Endothelial cell of umbilical vein (primary cell): ENCODE results near the gene ZNF74. TPM values are rescaled to one million over a fixed set of nuclear protein-coding genes. Genes with fewer than 3 reads are reported as not detected.
"Not testable (repeated sequence)": the region's sequence is repeated elsewhere in the genome, so short reads cannot be mapped to it uniquely, and the experiment has no call there.

Experiments
- BruUV-seq: library from RNA; stranded (reverse); fragments of 400-500 nt; replicated peaks from 2 replicates; lab custom pipeline; 2021; lab: Mats Ljungman, UMichigan
- CTCF ChIA-PET: fragments of 300-600, 350-600 bp; sonication (Branson Sonifier 250); formaldehyde crosslinking; loops from one replicate; lab custom pipeline; 2021; ENCODE audit warnings: antibody characterized with exemption, inconsistent platforms; lab: Charles Lee
- POLR2A ChIA-PET: fragments of 300-600, 350-600 bp; sonication (Branson Sonifier 250); formaldehyde crosslinking; loops from one replicate; lab custom pipeline; 2021; ENCODE audit warnings: antibody characterized with exemption, inconsistent platforms; lab: Charles Lee
- DNase-seq: peaks from one replicate; pipeline ENCODE4 v3.0.0-alpha.2; 2011; ENCODE audit warnings: low read depth, low spot score
- FAIRE-seq: peaks from 2 replicates; lab custom pipeline; 2011; peaks lifted over from hg19 to GRCh38; lab: Jason Lieb, UNC
- H2AFZ ChIP-seq: 2 replicates; pipeline ENCODE4 v1.6.0; 2012; ENCODE audit warnings: low read depth, low read length, control low read depth, inconsistent platforms
- H3K27ac ChIP-seq: 2 replicates; pipeline ENCODE4 v1.5.1; 2011; ENCODE audit warnings: low read depth, mild to moderate bottlenecking, control low read depth, low read length, moderate library complexity; ENCODE audit not compliant: insufficient read depth
- H3K27me3 ChIP-seq, 2 experiments: 2 replicates each; pipeline versions ENCODE4 v1.6.0 to v1.6.1; 2011; ENCODE audit warnings: low read length in 2 of 2, mixed read lengths in 1 of 2; ENCODE audit not compliant: control insufficient read depth in 2 of 2, insufficient read depth in 2 of 2
- H3K36me3 ChIP-seq, 2 experiments: 2 replicates in 1 of 2; 3 replicates in 1 of 2; pipeline ENCODE4 v1.5.1; 2011; ENCODE audit warnings: low read length in 2 of 2, mild to moderate bottlenecking in 1 of 2, moderate library complexity in 1 of 2; ENCODE audit not compliant: control insufficient read depth in 2 of 2, insufficient read depth in 2 of 2; ENCODE audit errors: extremely low read depth in 1 of 2
- H3K4me1 ChIP-seq: 3 replicates; pipeline ENCODE4 v1.5.1; 2011; ENCODE audit warnings: mild to moderate bottlenecking, low read length; ENCODE audit not compliant: control insufficient read depth, insufficient read depth; ENCODE audit errors: extremely low read depth
- H3K4me2 ChIP-seq: 2 replicates; pipeline ENCODE4 v1.6.1; 2011; ENCODE audit warnings: low read length, control low read depth, mixed read lengths; ENCODE audit not compliant: insufficient read depth
- H3K4me3 ChIP-seq, 3 experiments: fragments of 200-600 bp in 1 of 3; sonication (generic), shearing (Covaris generic) in 1 of 3; replicated peaks in 1 of 3; 2 replicates each; pipeline ENCODE4 v1.5.1; 2011 to 2016; ENCODE audit warnings: control low read depth in 3 of 3, low read length in 3 of 3, mild to moderate bottlenecking in 2 of 3, inconsistent platforms in 1 of 3, low read depth in 1 of 3, moderate library complexity in 1 of 3; ENCODE audit not compliant: insufficient read depth in 1 of 3
- H3K79me2 ChIP-seq: 2 replicates; pipeline ENCODE4 v1.6.0; 2012; ENCODE audit warnings: low read length, inconsistent platforms; ENCODE audit not compliant: control insufficient read depth, insufficient read depth
- H3K9ac ChIP-seq: replicated peaks from 2 replicates; pipeline ENCODE3; 2011; ENCODE audit warnings: low read length, control low read depth; ENCODE audit not compliant: insufficient read depth; ENCODE audit errors: extremely low read depth
- H3K9me1 ChIP-seq: replicated peaks from 3 replicates; pipeline ENCODE4 v1.6.0; 2011; ENCODE audit warnings: mild to moderate bottlenecking, low read length; ENCODE audit not compliant: control insufficient read depth, insufficient read depth; ENCODE audit errors: extremely low read depth
- H3K9me3 ChIP-seq: replicated peaks from 2 replicates; pipeline ENCODE4 v1.5.1; 2012; ENCODE audit warnings: low read length, inconsistent platforms; ENCODE audit not compliant: control insufficient read depth, insufficient read depth
- H4K20me1 ChIP-seq: replicated peaks from 2 replicates; pipeline ENCODE3; 2011; ENCODE audit warnings: mild to moderate bottlenecking, low read length; ENCODE audit not compliant: control insufficient read depth, insufficient read depth; ENCODE audit errors: extremely low read depth
- dilution Hi-C: fragments of 300-500 bp; cut with MboI; formaldehyde crosslinking; loops from one replicate; pipeline ENCODE4 v1.15.0; 2019; ENCODE audit warnings: low sequenced_read_pairs; ENCODE audit not compliant: extremely low pct_ligation_motif_present
- intact Hi-C: fragments of 100-400 bp; cut with micrococcal nuclease; formaldehyde crosslinking; loops from one replicate; pipeline ENCODE4 v1.10.0; 2022
- polyA plus RNA-seq, 4 experiments: library from polyadenylated mRNA; depleted of rRNA in 3 of 4; stranded (reverse) in 3 of 4; unstranded in 1 of 4; fragments of >200 nt; gene quantifications; 2 replicates each; pipeline versions ENCODE4 v1.2.1 to v1.2.3, GENCODE V29; 2011 to 2012; ENCODE audit warnings: missing spikeins in 1 of 4
- total RNA-seq: library from RNA; stranded (reverse); gene quantifications from 2 replicates; pipeline ENCODE4 v1.2.3, GENCODE V29; 2021

ZNF74 gene
- total and polyA plus RNA-seq, 2 donors (not counting 3 experiments of a cell fraction or from before 2014, with no cell fraction given) = 8.6 to 13.4 TPM

DNA sequence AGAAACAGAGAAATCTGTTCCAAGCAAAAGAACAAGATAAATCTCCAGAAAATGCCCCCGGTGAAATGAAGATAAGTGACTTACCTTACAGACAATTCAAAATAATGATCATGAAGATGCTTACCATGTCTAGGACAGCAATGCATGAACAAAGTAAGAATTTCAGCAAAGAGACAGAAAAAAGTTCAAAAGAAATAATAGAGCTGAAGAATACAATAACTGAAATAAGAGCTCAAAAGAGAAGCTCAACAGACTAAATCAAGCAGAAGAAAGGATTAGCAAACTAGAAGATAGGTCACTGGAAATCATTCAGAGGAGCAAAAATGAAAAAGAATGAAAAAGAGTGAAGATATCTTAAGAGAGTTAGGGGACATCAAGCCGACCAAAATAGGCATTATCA, 19.8 kb upstream of the ZNF74 start:
- intact Hi-C loops, POLR2A ChIA-PET, H3K9me3 ChIP-seq, CTCF ChIA-PET, FAIRE-seq, DNase-seq, H3K79me2 ChIP-seq, H3K4me3 ChIP-seq, H3K27ac ChIP-seq, H3K9me1 ChIP-seq, H4K20me1 ChIP-seq, dilution Hi-C loops, H3K9ac ChIP-seq, H3K36me3 ChIP-seq, H3K4me2 ChIP-seq, H3K4me1 ChIP-seq, H3K27me3 ChIP-seq, H2AFZ ChIP-seq, BruUV-seq: not testable (repeated sequence)

DNA sequence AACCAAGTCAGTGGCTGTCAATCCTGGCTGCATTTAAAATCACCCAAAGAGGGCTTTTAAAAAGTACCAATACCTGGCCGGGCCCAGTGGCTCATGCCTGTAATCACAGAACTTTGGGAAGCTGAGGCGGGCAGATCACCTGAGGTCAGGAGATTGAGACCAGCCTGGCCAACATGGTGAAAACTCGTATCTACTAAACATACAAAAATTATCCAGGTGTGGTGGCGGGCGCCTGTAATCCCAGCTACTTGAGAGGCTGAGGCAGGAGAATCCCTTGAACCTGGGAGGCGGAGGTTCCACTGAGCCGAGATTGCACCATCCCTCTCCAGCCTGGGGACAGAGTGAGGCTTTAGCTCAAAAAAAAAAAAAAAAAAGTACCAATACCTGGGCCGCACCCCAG, 17.7 kb upstream of the ZNF74 start:
- CTCF ChIA-PET, H4K20me1 ChIP-seq, H3K9me3 ChIP-seq, H3K4me2 ChIP-seq, DNase-seq, H3K36me3 ChIP-seq, dilution Hi-C loops, H3K9me1 ChIP-seq, H3K27ac ChIP-seq, POLR2A ChIA-PET, H2AFZ ChIP-seq, H3K79me2 ChIP-seq, H3K4me3 ChIP-seq, H3K9ac ChIP-seq, H3K4me1 ChIP-seq, FAIRE-seq, intact Hi-C loops, BruUV-seq: not testable (repeated sequence)
- peaks cover 2 to 12% of the 10 kb centered on the region in 2 experiments for H3K27me3 ChIP-seq

DNA sequence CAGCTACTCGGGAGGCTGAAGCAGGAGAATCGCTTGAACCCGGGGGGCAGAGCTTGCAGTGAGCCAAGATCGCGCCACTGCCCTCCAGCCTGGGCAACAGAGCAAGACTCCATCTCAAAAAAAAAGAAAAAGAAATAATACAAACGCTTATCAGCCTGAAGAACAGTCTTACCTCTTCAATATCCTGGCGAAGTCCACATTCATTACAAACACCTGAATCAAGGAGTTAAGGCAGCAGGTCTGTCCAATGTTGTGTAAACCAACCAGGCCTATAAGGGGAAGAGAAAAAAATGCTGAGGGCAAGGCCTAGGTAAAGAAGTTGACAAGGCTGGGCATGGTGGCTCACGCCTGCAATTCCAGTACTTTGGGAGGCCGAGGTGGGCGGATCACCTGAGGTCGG, 17.0 kb upstream of the ZNF74 start:
- H3K36me3 ChIP-seq, H3K9ac ChIP-seq, H2AFZ ChIP-seq, dilution Hi-C loops, FAIRE-seq, intact Hi-C loops, H3K9me3 ChIP-seq, H4K20me1 ChIP-seq, H3K4me2 ChIP-seq, H3K79me2 ChIP-seq, POLR2A ChIA-PET, DNase-seq, BruUV-seq, H3K4me3 ChIP-seq, H3K9me1 ChIP-seq, H3K4me1 ChIP-seq, CTCF ChIA-PET, H3K27ac ChIP-seq: not testable (repeated sequence)
- peaks cover 2 to 12% of the 10 kb centered on the region in 2 experiments for H3K27me3 ChIP-seq
